Activated CD4-positive, alpha-beta T cell treated with anti-CD3 and anti-CD28 coated beads for 4 hours (primary cell): Measurements from ENCODE around the gene KCNB1.
A peak's percentile ranks its signal among the peaks of the same experiment; 100 is the strongest.

Source experiments
- DNase-seq, 2 donors: peaks; one replicate each; pipeline ENCODE4 v3.0.0-alpha.2; 2020

KCNB1 gene

GRCh38 chr20:49496553-49497397 lies 14.3 kb upstream of the KCNB1 start:
- DNase-seq = no peak

- no peak for DNase-seq
Observed at GRCh38 chr20:49496043-49496442, 13.6 kb upstream of the KCNB1 start.

GRCh38 chr20:49490689-49491088 lies 8.2 kb upstream of the KCNB1 start:
- no peak for DNase-seq

- DNase-seq = no peak
Observed at GRCh38 chr20:49489688-49490087, 7.2 kb upstream of the KCNB1 start.

- no peak for DNase-seq
Observed at GRCh38 chr20:49486064-49486463, 3.6 kb upstream of the KCNB1 start.

- no peak for DNase-seq
Observed at GRCh38 chr20:49485563-49485962, 3.1 kb upstream of the KCNB1 start.

GRCh38 chr20:49484180-49485140 lies 2.0 kb upstream of the KCNB1 start:
- DNase-seq = peak; percentile 22 to 44

GRCh38 chr20:49483696-49484123 lies 1.2 kb upstream of the KCNB1 start:
- DNase-seq = no peak

GRCh38 chr20:49483018-49483695 lies 689 bp upstream of the KCNB1 start:
- DNase-seq = no peak

GRCh38 chr20:49482173-49482572 lies 295 bp downstream of the KCNB1 start:
- DNase-seq = no peak

- no peak for DNase-seq
Observed at GRCh38 chr20:49481116-49481515, 1.4 kb downstream of the KCNB1 start.

- DNase-seq = no peak
Observed at GRCh38 chr20:49480236-49480635, 2.2 kb downstream of the KCNB1 start.

- DNase-seq = no peak
Observed at GRCh38 chr20:49479785-49480184, 2.7 kb downstream of the KCNB1 start.

GRCh38 chr20:49478754-49479689 lies 3.4 kb downstream of the KCNB1 start:
- DNase-seq = no peak

GRCh38 chr20:49478266-49478665 lies 4.2 kb downstream of the KCNB1 start:
- DNase-seq = no peak

GRCh38 chr20:49477200-49477599 lies 5.3 kb downstream of the KCNB1 start:
- DNase-seq = no peak

- DNase-seq = no peak
Observed at GRCh38 chr20:49476016-49476355, 6.5 kb downstream of the KCNB1 start.

- no peak for DNase-seq
Observed at GRCh38 chr20:49475292-49476015, 7.0 kb downstream of the KCNB1 start.

GRCh38 chr20:49471397-49471796 lies 11.1 kb downstream of the KCNB1 start:
- DNase-seq = no peak

- no peak for DNase-seq
Observed at GRCh38 chr20:49470922-49471321, 11.5 kb downstream of the KCNB1 start.

- DNase-seq = no peak
Observed at GRCh38 chr20:49469060-49469459, 13.4 kb downstream of the KCNB1 start.
